AG04450 (cell line): ENCODE measurements around the gene DEK. TPM values are rescaled to one million over a fixed set of nuclear protein-coding genes. Genes with fewer than 3 reads are reported as not detected.

Source experiments
- CTCF ChIA-PET: fragments of 300-600, 350-600 bp; formaldehyde crosslinking; extraction: SDS; loops from one replicate; lab custom pipeline; 2022; ENCODE audit warnings: antibody characterized with exemption, inconsistent platforms; lab: Charles Lee
- POLR2A ChIA-PET: fragments of 350-600 bp; formaldehyde crosslinking; extraction: SDS; loops from one replicate; lab custom pipeline; 2021; ENCODE audit warnings: antibody characterized with exemption, inconsistent platforms; lab: Yijun Ruan, JAX
- DNase-seq: peaks from one replicate; pipeline ENCODE4 v3.0.0-alpha.2; 2011; ENCODE audit warnings: low read depth, low spot score
- H3K27ac ChIP-seq: one replicate; pipeline ENCODE4 v1.5.1; 2012; ENCODE audit warnings: low read depth, low read length, control low read depth
- H3K27me3 ChIP-seq: one replicate; pipeline ENCODE4 v1.6.0; 2012; ENCODE audit warnings: low read length; ENCODE audit not compliant: control insufficient read depth, insufficient read depth
- H3K4me3 ChIP-seq: 2 replicates; pipeline ENCODE4 v1.5.1; 2011; ENCODE audit warnings: mild to moderate bottlenecking, low read depth, low read length, control low read depth
- H3K9me3 ChIP-seq: 2 replicates; pipeline ENCODE4 v1.5.1; 2012; ENCODE audit warnings: low read length; ENCODE audit not compliant: control insufficient read depth, insufficient read depth
- polyA plus RNA-seq: library from polyadenylated mRNA; depleted of rRNA; stranded (reverse); fragments of >200 nt; gene quantifications from 2 replicates; pipeline ENCODE4 v1.2.3, GENCODE V29; 2011
- TF ChIP-seq, protein P1 (sequence below): IDR thresholded peaks from 2 replicates; pipeline ENCODE4 v1.5.1; 2011; ENCODE audit warnings: low read depth, low read length, control low read depth, inconsistent platforms

The DEK gene
- polyA plus RNA-seq, 1 experiment: 68.1 TPM

DNA sequence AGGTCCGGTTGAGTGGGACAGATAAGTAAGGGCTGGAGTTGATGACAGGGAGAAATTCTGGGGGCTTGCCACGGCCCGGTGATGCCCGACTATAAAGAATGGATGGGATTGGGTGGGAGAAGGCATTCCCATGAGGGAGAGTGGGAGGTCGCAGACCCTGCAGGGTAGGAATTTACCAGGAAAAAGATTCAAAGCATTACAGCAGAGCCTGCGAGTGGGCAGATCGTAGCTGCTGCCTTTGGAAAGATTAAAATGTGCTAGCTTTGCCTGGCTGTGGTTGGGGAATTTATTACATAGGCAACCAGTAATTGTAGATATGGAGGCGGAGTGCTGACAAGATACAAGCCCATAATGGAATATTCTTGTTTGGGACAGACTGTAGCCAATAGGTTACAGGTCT, 59.6 kb downstream of the DEK start:
- ChIA-PET POLR2A (no interaction called here), CTCF (no interaction called here)
- no peaks in the 10 kb centered on the region for H3K27me3 ChIP-seq
- no peak overlapping the region for H3K4me3 ChIP-seq
- no peaks in the 10 kb centered on the region for H3K9me3 ChIP-seq
- TF ChIP-seq, protein P1, sequence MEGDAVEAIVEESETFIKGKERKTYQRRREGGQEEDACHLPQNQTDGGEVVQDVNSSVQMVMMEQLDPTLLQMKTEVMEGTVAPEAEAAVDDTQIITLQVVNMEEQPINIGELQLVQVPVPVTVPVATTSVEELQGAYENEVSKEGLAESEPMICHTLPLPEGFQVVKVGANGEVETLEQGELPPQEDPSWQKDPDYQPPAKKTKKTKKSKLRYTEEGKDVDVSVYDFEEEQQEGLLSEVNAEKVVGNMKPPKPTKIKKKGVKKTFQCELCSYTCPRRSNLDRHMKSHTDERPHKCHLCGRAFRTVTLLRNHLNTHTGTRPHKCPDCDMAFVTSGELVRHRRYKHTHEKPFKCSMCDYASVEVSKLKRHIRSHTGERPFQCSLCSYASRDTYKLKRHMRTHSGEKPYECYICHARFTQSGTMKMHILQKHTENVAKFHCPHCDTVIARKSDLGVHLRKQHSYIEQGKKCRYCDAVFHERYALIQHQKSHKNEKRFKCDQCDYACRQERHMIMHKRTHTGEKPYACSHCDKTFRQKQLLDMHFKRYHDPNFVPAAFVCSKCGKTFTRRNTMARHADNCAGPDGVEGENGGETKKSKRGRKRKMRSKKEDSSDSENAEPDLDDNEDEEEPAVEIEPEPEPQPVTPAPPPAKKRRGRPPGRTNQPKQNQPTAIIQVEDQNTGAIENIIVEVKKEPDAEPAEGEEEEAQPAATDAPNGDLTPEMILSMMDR: no peak
- DNase-seq: no peak
- H3K27ac ChIP-seq: no peak overlapping the region

DNA sequence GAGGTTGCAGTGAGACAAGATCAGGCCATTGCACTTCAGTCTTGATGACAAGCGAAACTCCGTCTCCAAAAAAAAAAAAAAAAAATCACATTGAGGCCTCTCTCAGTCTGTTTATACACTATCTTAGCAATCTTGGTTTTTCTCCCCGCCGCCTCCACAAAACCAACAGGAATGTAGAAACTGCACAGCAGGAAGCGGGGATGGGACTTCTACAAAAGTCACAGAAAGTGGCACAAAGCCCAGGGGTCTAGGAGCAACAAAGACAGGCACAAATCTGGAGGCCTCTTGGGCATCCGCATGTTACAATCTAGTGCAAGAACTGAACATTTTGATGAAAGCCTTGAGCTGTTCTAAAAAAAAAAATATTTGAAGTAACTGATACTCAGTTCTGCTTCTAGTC, 60.5 kb downstream of the DEK start:
- CTCF ChIA-PET: no interaction called here
- TF ChIP-seq, protein P1: no peak
- Histone ChIP-seq H3K9me3 (no peaks in the 10 kb centered on the region), H3K27ac (no peak overlapping the region), H3K27me3 (no peaks in the 10 kb centered on the region), H3K4me3 (no peak overlapping the region)
- DNase-seq: no peak
- POLR2A ChIA-PET: no interaction called here

DNA sequence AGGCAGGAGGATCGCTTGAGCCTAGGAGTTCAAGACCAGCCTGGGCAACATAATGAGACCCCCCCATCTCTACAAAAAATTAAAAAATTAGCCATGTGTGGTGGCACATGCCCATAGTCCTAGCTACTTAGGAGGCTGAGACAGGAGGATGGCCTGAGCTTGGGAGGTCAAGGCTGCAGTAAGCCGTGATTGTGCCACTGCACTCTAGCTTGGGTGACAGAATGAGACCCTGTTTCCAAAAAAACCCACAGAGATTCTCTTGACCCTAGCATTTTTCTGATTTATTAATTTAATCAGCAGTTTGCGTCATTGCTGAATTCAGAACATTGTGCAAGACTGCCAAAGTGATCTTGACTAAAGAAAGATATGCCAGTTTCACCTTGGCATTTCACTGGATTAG, 72.3 kb downstream of the DEK start:
- H3K27me3 ChIP-seq: no peaks in the 10 kb centered on the region
- no peak overlapping the region for H3K4me3 ChIP-seq
- DNase-seq: no peak
- CTCF ChIA-PET: no interaction called here
- TF ChIP-seq, protein P1: no peak
- H3K9me3 ChIP-seq: no peaks in the 10 kb centered on the region
- POLR2A ChIA-PET: no interaction called here
- H3K27ac ChIP-seq: no peak overlapping the region

DNA sequence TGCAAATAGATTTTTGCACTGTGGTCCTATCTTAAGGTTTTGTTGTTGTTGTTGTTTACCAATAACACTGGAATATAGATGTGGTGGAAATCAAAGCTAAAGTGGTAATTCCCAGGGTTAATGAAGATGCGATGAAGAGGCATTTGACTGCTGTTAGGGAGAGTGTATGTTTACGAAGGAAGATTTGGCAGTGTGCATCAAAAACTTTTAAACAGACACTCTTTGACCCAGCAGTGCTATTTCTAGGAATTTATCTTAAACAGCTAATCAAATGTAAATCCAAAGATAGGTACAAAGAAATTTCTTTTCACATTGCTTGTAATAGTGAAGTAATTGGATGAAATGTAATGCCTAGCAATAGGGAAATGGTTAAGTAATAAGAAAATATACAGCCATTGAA, 75.1 kb downstream of the DEK start:
- TF ChIP-seq, protein P1: no peak
- no peak overlapping the region for H3K27ac ChIP-seq
- POLR2A ChIA-PET: no interaction called here
- H3K4me3 ChIP-seq: no peak overlapping the region
- no peaks in the 10 kb centered on the region for H3K27me3 ChIP-seq
- CTCF ChIA-PET: no interaction called here
- no peak for DNase-seq
- H3K9me3 ChIP-seq: no peaks in the 10 kb centered on the region

DNA sequence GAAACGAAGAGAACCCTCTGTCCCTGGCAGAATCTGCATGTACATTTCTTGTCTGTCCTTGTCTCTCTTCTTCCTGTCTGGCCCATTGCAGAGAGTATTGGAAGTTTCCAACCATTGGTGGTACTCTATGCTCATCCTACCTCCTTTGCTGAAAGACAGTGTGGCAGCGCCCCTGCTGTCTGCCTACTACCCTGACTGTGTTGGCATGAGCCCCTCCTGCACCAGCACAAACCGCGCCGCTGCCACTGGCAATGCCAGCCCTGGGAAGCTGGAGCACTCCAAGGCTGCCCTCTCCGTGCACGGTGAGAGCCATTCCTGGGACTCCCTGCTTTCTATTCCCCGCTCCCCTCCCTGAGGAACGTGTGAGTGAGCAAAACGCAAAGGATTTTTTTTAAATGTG, 76.6 kb downstream of the DEK start:
- TF ChIP-seq, protein P1: no peak
- CTCF ChIA-PET: no interaction called here

More for the DNA sequence above, 76.6 kb downstream of the DEK start:
- DNase-seq: no peak
- POLR2A ChIA-PET: no interaction called here
- Histone ChIP-seq H3K27me3 (no peaks in the 10 kb centered on the region), H3K9me3 (no peaks in the 10 kb centered on the region), H3K4me3 (no peak overlapping the region), H3K27ac (no peak overlapping the region)
